HG03280 (cell line): ENCODE data around the gene GLT1D1.

Source experiments
- ATAC-seq: cut with Tn5 transposase; IDR thresholded peaks from one replicate; pipeline ENCODE4 v1.9.1; 2021; ENCODE audit warnings: mild to moderate bottlenecking, moderate library complexity; ENCODE audit not compliant: unreplicated experiment

Gene GLT1D1

DNA sequence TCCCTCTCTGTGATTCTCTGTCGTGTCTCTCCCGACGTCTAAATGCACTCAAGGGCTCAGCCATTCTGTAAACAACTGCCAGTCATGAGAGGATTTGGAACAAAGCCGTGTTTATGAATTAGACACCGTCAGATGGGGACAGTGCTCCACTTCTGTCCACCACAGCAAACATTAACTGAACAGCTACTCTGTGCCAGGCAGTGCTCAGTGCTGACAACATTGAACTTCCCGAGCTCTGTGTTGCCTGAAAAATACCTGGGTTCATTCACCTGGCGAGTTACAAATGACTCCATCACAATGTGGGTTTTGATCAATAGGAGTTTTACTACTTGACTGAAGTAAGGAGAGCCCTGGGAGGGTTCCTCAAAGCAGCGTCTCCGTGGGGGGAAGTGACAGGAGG is 139.3 kb downstream of the GLT1D1 start:
- ATAC-seq: no peak

DNA sequence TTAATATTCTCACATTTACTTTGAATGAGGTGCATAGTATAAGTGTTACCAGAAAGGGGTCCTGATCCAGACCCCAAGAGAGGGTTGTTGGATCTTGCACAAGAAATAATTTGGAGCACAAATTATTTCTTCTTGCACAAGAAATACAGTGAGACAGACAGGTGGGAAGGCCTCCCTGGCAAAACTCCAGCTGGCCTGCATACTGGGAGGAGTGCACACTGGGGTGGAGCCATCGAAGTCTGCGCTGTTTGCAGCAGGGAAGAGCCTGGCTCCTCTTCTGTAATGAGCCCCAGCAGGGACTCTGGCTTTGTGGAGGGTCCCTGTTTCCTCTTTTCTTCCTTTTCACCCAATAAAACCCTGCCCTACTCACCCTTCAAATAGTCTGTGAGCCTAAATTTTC is 141.6 kb downstream of the GLT1D1 start:
- ATAC-seq: no peak

DNA sequence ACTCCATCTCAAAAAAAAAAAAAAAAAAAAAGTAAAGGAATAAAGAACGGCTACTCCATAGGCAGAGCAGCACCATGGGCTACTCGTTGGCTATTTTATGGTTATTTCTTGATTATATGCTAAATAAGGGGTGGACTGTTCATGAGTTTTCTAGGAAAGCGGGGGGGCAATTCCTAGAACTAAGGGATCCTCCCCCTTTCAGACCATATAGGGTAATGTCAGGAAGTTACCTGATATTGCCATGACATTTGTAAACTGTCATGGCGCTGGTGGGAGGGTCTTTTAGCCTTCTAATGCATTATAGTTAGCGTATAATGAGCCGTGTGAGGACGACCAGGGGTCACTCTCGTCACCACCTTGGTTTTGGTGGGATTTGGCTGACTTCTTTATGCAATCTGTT is 142.3 kb downstream of the GLT1D1 start:
- ATAC-seq: no peak

DNA sequence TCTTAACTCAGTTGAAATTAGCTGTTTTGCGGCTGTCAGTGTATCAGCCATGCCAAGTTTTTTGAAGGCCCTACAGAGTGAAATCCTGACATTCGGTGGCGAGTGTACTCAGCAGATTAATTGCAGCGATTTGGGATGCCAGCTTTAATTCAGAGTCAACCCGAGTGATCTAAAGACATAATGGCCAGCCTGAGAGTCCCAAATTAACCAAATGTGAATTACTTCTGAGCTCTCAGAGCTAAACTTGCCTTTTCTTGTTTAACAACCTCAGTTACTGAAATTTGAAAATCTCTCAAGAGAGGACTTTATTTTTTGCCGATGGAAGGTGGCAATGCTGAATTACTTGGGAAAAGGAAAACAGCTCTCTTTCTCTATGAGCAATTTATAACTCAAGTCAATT is 148.5 kb downstream of the GLT1D1 start:
- no peak for ATAC-seq

DNA sequence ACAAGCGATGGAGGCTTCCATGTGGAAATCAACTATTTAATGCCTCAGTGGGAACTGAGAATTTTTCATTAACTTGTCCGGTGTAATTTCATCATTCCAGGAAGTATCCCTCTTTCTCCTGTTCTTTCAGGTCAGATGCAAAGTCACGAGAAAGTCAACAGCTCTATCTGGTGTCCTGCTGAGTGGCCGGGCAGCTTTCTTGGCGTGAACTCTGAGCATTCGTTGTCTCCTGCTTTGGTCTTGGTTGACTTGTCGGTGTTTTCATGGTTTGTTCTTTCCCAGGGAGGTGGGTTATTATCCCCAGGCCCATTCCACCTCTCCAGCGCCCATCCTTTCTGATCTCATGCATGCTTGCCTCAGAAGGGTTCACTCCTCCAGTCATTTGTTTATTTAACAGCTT is 149.1 kb downstream of the GLT1D1 start:
- no peak for ATAC-seq

DNA sequence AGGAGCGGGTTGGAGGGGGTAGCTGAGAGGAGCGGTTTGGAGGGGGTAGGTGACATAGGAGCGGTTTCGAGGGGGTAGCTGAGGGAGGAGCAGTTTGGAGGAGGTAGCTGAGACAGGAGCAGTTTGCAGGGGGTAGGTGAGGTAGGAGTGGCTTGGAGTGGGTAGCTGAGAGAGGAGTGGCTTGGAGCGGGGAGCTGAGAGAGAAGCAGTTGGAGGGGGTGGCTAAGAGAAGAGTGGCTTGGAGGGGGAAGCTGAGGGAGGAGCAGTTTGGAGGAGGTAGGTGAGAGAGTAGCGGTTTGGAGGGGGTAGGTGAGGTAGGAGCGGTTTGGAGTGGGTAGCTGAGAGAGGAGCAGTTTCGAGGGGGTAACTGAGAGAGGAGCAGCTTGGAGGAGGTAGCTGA is 152.1 kb downstream of the GLT1D1 start:
- ATAC-seq: no peak

DNA sequence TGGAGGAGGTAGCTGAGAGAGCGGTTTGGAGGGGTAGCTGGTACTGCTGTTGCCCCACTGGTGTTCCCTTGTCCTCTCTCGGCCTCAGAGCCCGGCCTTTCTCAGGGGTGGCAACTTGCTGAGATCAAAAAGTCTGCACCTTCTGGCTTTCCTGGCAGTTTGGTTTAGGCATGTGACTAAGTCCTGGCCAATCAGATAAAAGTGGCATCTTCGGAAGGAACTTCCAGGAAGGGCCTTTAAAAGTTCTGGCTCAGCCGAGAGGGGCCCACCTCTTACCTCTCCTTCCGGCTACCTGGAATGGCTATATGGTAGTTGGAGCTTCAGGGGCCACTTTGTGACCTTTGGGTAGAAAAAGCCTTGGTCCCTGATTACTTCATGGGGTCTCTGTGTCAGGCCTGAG is 152.6 kb downstream of the GLT1D1 start:
- no peak for ATAC-seq

DNA sequence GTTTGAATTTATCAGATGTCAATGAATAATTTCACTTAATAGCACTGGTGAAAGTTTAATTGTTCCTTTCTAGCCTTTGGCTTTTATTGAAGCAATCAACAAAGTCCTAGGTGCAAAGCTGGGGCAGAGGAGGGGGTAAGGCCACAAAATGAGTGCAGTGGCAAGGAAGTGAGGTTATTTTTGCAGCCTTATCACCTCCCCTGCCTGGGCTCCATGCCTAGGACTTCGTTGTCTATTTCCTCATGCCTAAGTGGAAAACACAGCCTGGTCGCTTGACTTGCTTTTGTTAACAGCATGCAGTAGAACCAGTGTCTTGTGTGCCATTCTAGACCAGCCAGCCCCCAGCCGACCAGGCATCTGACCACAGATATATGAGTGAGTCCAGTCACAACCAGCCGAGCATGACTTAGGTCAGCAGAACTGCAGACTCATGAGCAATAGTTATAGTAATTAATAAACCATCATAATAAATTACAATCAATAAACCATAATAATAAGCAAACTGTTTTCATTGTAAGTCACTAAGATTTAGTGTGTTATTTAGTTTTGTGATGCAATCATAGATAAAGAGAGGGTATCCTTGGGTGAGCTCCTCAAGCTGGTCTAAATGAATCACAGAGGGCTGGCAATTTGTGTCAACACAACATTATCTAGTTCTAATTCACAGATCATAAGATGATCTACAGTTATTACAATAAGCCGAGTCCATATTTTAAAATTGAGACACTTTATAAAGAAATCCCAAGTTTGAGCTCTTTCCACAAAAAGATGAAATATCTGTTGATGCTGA is 156.8 kb downstream of the GLT1D1 start:
- ATAC-seq: no peak

DNA sequence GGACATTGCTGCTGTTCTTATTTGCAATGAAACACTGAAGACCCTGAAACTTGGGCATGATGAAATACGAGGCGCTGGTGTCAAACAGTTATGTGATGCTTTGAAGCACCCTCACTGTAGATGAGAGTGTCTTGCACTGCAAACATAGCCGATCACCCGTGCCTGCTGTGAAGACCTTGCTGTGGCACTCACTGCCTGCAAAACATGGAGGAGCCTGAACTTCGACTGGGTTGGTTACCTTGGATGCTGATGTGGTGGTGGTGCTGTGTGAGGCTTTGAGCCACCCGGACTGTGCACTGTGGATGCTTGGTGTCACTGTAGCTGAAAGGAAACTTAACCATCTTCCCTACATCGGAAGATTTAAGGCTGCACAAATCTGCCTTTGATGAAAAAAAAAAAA is 162.9 kb downstream of the GLT1D1 start:
- no peak for ATAC-seq

DNA sequence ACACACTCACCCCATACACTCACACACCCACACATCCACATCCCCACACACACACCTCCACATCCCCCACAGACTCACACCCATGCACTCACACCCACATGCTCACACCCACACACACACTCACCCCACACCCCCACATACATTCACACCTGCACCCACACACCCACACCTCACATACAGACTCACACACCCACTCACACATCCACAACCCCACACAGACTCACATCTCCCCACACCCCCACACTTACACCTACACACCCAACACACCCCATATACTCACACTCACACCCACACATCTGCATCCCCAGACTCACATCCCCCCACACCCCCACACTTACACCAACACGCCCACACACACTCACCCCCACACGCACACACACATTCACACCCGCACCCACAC is 171.8 kb downstream of the GLT1D1 start:
- ATAC-seq: no peak

DNA sequence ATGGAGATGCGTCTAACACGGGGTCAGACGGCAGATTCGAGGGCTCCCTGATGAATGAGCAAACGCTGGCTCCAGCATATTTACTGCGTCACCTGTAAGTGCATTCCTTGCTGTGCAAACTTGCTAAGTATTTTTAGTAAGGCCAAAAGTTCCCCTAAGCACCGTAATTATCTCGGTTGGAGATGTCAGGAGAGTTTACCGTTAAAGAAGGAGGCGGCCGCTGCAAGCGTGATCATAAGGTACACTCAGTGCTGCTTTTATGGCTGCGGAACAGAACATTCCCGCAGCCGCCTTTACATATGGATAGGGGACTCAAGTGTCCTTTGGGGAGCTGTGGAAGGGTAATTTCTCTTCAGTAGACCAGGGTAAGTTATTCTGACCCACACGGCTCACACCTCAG is 175.6 kb downstream of the GLT1D1 start:
- ATAC-seq: no peak
